Measurements from ENCODE around the gene GORAB. TPM values are rescaled to one million over a fixed set of nuclear protein-coding genes. Genes with fewer than 3 reads are reported as not detected.

The GORAB gene
- total and polyA plus RNA-seq, 9 of the 15 experiments (the other 6 are each of a cell fraction or from before 2014, with no cell fraction given), result 4.4 to 12.9 (median 8.9) TPM

DNA sequence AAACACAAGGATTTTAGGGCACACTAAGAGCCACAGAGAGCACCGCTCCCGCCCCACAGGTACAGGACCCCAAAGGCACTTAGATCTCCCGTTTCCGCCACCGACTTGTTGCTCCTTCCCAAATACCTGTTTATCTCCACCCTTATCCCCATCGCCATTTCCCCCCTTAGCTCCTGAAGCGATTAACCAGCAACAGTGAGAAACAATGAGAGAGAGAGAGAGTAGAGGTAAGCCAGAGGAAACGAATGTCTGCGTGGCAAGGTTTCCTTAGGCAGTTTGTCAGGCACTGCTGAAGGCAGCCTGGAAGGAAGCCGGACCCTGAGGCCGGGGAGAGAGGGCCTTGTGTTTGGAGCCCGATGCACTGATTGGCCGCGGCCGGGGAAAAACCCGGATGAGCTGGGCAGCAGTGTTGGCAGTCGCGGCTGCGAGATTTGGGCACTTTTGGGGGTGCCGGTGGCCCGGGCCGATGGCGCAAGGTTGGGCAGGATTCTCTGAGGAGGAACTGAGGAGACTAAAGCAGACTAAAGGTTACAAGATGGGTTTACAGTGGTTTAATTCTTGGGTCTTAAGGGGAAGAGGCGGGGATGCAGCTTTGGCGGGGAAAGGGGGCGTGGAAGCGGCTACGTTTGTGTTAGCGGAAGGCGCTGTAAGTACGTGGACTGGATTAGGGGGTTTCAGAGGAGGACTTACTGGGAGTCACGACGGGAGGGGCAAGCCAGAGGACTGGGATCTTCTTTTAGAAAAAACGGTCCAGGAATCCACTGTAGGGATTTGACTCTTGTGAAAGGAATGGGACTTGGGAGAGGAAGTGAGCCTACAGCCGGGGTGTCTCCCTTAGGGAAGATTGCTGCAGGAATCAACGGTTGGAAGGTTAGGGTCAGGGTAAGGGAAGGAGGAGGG, at the start of gene GORAB (continued):
- peak; percentile 96 for TF ChIP-seq PHF8 (IDR thresholded peaks at IDR 0.05; ENCODE audit: borderline replicate concordance, low read length)
- TF ChIP-seq HSF4 (CRISPR knock-in tag; IDR thresholded peaks at IDR 0.05; ENCODE audit: borderline replicate concordance), result no peak
- no peak for TF ChIP-seq ZNF778 (CRISPR knock-in tag; IDR thresholded peaks at IDR 0.05)
- no peak for TF ChIP-seq HDAC6 (IDR thresholded peaks at IDR 0.05; ENCODE audit: low read depth, low read length)
- no peak for TF ChIP-seq NONO (IDR thresholded peaks at IDR 0.05; ENCODE audit: low read depth in 2 of 2, low read length in 1 of 2)
- TF ChIP-seq XRCC4 (IDR thresholded peaks at IDR 0.05; ENCODE audit: extremely low read depth, insufficient read depth, insufficient read length), result no peak
- TF ChIP-seq ZFP91 (CRISPR knock-in tag; IDR thresholded peaks at IDR 0.05), result no peak
- no peak for TF ChIP-seq FOXM1 (IDR thresholded peaks at IDR 0.05; ENCODE audit: low read depth)
- TF ChIP-seq FOXM1 (CRISPR knock-in tag; IDR thresholded peaks at IDR 0.05; ENCODE audit: low read depth), result no peak
- no peak for TF ChIP-seq ZNF24 (IDR thresholded peaks at IDR 0.05)
- no peak for TF ChIP-seq SREBF1 (IDR thresholded peaks at IDR 0.05; ENCODE audit: borderline replicate concordance, low read depth, low read length)
- no peak for TF ChIP-seq PYGO2 (tag; IDR thresholded peaks at IDR 0.05)
- no peak for TF ChIP-seq TSC22D4 (tag; IDR thresholded peaks at IDR 0.05)
- TF ChIP-seq CBX8 (IDR thresholded peaks at IDR 0.05; ENCODE audit: borderline replicate concordance, extremely low read depth, low read depth, low read length, poor library complexity, severe bottlenecking), result no peak
- TF ChIP-seq SMARCE1 (IDR thresholded peaks at IDR 0.05), result 0 out of 2 replicates have a peak, but pooled peaks have one; percentile 34
- TF ChIP-seq PRDM10 (IDR thresholded peaks at IDR 0.05; ENCODE audit: partially characterized antibody), result peak; percentile 69
- TF ChIP-seq, protein P1, sequence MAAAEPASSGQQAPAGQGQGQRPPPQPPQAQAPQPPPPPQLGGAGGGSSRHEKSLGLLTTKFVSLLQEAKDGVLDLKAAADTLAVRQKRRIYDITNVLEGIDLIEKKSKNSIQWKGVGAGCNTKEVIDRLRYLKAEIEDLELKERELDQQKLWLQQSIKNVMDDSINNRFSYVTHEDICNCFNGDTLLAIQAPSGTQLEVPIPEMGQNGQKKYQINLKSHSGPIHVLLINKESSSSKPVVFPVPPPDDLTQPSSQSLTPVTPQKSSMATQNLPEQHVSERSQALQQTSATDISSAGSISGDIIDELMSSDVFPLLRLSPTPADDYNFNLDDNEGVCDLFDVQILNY (CRISPR knock-in tag; IDR thresholded peaks at IDR 0.05), result no peak
- TF ChIP-seq MEF2D (tag; conservative IDR thresholded peaks at IDR 0.05; ENCODE audit: low read depth), result no peak; the same call in 1 of the 2 replicates
- TF ChIP-seq PCBP2 (IDR thresholded peaks at IDR 0.05; ENCODE audit: low read depth, low read length, poor library complexity, severe bottlenecking), result no peak
- no peak for TF ChIP-seq ZNF174 (CRISPR knock-in tag; IDR thresholded peaks at IDR 0.05)
- no peak for TF ChIP-seq TCF7 (IDR thresholded peaks at IDR 0.05; ENCODE audit: borderline replicate concordance)
- no peak for TF ChIP-seq ZNF436 (CRISPR knock-in tag; IDR thresholded peaks at IDR 0.05)

All from K562 (cell line).